ENCODE measurements around the gene SMTN.

DNA sequence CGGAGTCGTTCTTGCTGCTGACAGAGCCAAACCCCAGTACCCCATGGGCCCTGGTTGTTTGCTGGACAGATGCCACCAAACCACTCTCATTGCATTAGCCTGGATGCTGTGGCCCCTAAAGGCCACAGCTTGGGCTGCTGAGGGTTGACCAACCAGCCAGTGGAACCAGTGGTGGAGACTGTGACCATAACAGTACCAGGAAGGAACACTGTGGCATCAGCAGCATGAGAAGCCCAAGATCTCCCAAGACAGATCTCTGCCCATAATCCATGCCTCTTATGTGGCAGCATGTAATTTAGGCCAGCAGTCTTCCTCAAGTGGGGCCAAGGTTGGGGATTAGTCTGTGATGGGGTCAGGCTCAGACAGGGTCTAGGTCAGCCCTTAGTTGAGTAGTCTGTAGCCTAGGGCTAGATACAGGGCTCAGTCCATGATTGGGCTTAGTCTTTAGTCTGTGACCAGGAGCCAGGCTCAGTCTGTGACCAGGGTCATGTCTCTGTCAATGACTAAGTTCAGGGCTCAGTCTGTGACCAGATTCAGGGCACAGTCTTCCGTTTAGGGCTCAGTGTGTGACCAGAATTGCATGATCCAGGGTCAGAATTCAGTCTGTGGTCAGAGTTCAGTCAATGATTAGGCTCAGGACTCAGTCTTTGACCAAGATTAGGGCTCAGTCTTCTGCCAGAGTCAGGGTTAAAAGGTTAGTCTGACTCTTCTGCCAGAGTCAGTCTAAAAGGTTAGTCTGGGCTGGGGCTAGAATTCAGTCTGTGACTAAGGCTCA lies 37.1 kb downstream of the SMTN start:
- TF ChIP-seq, protein P1, sequence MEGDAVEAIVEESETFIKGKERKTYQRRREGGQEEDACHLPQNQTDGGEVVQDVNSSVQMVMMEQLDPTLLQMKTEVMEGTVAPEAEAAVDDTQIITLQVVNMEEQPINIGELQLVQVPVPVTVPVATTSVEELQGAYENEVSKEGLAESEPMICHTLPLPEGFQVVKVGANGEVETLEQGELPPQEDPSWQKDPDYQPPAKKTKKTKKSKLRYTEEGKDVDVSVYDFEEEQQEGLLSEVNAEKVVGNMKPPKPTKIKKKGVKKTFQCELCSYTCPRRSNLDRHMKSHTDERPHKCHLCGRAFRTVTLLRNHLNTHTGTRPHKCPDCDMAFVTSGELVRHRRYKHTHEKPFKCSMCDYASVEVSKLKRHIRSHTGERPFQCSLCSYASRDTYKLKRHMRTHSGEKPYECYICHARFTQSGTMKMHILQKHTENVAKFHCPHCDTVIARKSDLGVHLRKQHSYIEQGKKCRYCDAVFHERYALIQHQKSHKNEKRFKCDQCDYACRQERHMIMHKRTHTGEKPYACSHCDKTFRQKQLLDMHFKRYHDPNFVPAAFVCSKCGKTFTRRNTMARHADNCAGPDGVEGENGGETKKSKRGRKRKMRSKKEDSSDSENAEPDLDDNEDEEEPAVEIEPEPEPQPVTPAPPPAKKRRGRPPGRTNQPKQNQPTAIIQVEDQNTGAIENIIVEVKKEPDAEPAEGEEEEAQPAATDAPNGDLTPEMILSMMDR (IDR thresholded peaks at IDR 0.05), result no peak
- no peak for TF ChIP-seq POLR2A (IDR thresholded peaks at IDR 0.05)

Measured in heart left ventricle (tissue), 13 donors.